ENCODE data around the gene NKX6-2. TPM values are rescaled to one million over a fixed set of nuclear protein-coding genes. Genes with fewer than 3 reads are reported as not detected.

The NKX6-2 gene
- total and polyA plus RNA-seq, 2 of the 8 experiments (the other 6 are each of a cell fraction or from before 2014, with no cell fraction given), result 0.06 TPM; not detected in 1

DNA sequence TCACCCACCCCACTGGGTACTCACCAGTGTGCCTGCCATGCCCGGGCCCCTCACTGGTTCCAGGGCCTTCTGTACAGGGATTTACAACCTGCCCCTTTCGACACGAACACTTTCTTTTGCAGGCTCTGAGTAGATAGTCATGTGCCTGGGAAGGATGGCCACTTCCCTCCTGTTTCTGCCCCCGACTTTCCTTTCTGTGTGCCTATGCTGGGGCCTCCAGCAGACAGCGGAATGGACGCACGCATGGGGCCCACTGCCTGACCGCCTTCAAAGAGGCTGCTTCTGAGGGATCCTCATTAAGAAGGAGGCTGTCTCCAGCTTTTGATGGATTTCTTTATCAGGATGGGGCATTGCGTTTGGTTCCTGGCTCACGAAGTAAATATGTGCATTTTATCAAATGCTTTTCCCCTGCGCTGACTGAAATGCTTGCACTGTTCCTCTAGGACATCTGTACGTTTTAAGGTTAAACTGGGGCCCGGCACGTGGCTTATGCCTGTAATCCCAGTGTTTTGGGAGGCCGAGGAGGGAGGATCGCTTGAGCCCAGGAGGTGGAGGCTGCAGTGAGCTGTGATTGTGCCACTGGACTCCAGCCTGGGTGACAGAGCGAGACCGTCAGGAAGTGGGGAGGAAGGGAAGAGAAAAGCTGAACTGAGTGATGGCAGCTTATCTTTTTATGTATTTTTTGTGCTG is 29.4 kb upstream of the NKX6-2 start:
- H3K23me2 ChIP-seq (ENCODE audit: low read depth, low read length), result no peaks in the 10 kb centered on the region
- H3K9ac ChIP-seq (replicated peaks in 1 of 4; ENCODE audit: extremely low read depth in 1 of 4, low read depth in 3 of 4, low read length in 3 of 4), result no peak overlapping the region
- no peak overlapping the region for H3K23ac ChIP-seq (ENCODE audit: insufficient read length)
- H3K79me1 ChIP-seq (ENCODE audit: low read depth, low read length), result no peaks in the 10 kb centered on the region
- peaks cover 2 to 3% of the 10 kb centered on the region in 2 experiments; a peak in 1 of 4 replicates for H3K9me3 ChIP-seq (ENCODE audit: insufficient read depth in 2 of 2, low read depth in 1 of 2, low read length in 1 of 2)
- H3K27me3 ChIP-seq (replicated peaks in 1 of 4; ENCODE audit: control insufficient read depth in 3 of 4, extremely low read depth in 1 of 4, insufficient read depth in 3 of 4, low read length in 3 of 4), result no peaks in the 10 kb centered on the region
- no peak overlapping the region for H3K14ac ChIP-seq (ENCODE audit: insufficient read length)
- 90% methylated on average over 18 of the region's 18 CpGs; no CpG with 5 or more reads in 1 of the 2 experiments for WGBS, 2 experiments (ENCODE audit: extremely low coverage in 1 of 2, insufficient coverage in 1 of 2, insufficient read length in 1 of 2, insufficient replicate concordance in 2 of 2, low coverage in 1 of 2, low lambda C conversion rate in 2 of 2, missing lambda C conversion rate in 1 of 2)
- H2BK5ac ChIP-seq (ENCODE audit: low read depth, low read length), result no peak overlapping the region
- no peak overlapping the region for H4K5ac ChIP-seq (ENCODE audit: insufficient read length, low read depth, low read length)
- H3K4me3 ChIP-seq (ENCODE audit: extremely low read depth in 1 of 4, insufficient read depth in 2 of 4, low read depth in 3 of 4, low read length in 4 of 4), result no peak overlapping the region
- no peak overlapping the region for H2BK15ac ChIP-seq (ENCODE audit: low read length)
- no peak overlapping the region for H3K4me2 ChIP-seq (ENCODE audit: insufficient read depth in 1 of 2, low read depth in 2 of 2, low read length in 2 of 2)
- no peaks in the 10 kb centered on the region for H3K36me3 ChIP-seq (ENCODE audit: control insufficient read depth in 2 of 4, insufficient read depth in 4 of 4, low read length in 3 of 4)
- H3K18ac ChIP-seq (ENCODE audit: extremely low read depth, low read length), result no peak overlapping the region
- no peak overlapping the region for H4K8ac ChIP-seq (ENCODE audit: extremely low read depth, insufficient read depth, low read length)
- no peak overlapping the region for H3K56ac ChIP-seq (replicated peaks; ENCODE audit: insufficient read length, low read depth, low read length)
- H2BK120ac ChIP-seq (replicated peaks; ENCODE audit: low read depth, low read length), result no peak overlapping the region
- DNase-seq (ENCODE audit: low read depth in 1 of 2, low spot score in 2 of 2) (no peak), FAIRE-seq (no peak)
- no peaks in the 10 kb centered on the region for H3K4me1 ChIP-seq (replicated peaks in 1 of 4; ENCODE audit: control insufficient read depth in 3 of 4, insufficient read depth in 4 of 4, low read length in 3 of 4)
- H3K79me2 ChIP-seq (ENCODE audit: control insufficient read depth in 1 of 2, insufficient read depth in 2 of 2, low read length in 2 of 2), result no peaks in the 10 kb centered on the region
- ChIA-PET POLR2A (ENCODE audit: partially characterized antibody) (interaction anchor here (1.1 kb wide), 1 partner anchor 10 kb away, joined by 3 read pairs; no protein-coding TSS in a partner anchor), CTCF (ENCODE audit: partially characterized antibody) (interaction anchor here (1.5 to 2.3 kb wide), 2 partner anchors 13 to 23 kb away, joined by 3 to 6 read pairs; no protein-coding TSS in a partner anchor)
- H4K20me1 ChIP-seq (replicated peaks in 1 of 2; ENCODE audit: control insufficient read depth in 1 of 2, insufficient read depth in 2 of 2, low read length in 2 of 2), result no peaks in the 10 kb centered on the region
- H3K27ac ChIP-seq (ENCODE audit: low read depth, low read length), result no peak overlapping the region
- TF ChIP-seq ZNF274 (IDR thresholded peaks at IDR 0.05; ENCODE audit: borderline replicate concordance, extremely low read depth, low read length) (no peak), NRF1 (IDR thresholded peaks at IDR 0.05; ENCODE audit: low read depth, low read length) (no peak), FOSL1 (IDR thresholded peaks at IDR 0.05; ENCODE audit: insufficient read depth, low read depth, low read length) (no peak)
- no peak overlapping the region for H2AK5ac ChIP-seq (ENCODE audit: low read depth, low read length)
- H2BK12ac ChIP-seq (ENCODE audit: low read depth, low read length), result no peak overlapping the region
- no peak overlapping the region for H3K4ac ChIP-seq (replicated peaks; ENCODE audit: insufficient read length, low read depth, low read length)
- H2AFZ ChIP-seq (ENCODE audit: low read length), result no peak overlapping the region
- H2BK20ac ChIP-seq (ENCODE audit: low read length), result no peak overlapping the region
- no peak overlapping the region for H4K91ac ChIP-seq (replicated peaks; ENCODE audit: insufficient read length, low read length)

Measured in H1 (cell line).